HG03442 (cell line): ENCODE data around the gene PGR.

Experiments used
- ATAC-seq: cut with Tn5 transposase; IDR thresholded peaks from one replicate; pipeline ENCODE4 v1.9.1; 2021; ENCODE audit warnings: mild to moderate bottlenecking, moderate library complexity; ENCODE audit not compliant: unreplicated experiment

Gene PGR

DNA sequence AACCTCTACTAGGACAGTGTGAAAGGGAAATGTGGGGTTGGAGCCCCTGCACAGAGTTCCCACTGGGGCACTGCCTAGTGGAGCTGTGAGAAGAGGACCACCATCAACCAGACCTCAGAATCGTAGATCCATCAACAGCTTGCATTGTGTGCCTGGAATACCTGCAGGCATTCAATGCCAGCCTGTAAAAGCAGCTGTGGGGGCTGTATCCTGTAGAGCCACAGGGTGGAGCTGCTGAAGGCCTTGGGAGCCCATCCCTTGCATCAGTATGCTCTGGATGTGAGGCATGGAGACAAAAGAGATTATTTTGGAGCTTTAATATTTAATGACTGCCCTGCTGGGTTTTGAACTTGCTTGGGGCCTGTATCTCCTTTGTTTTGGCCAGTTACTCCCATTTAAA, 46.3 kb downstream of the PGR start:
- no peak for ATAC-seq

- ATAC-seq: no peak
These were observed 46.8 kb downstream of the PGR start for GRCh38 chr11:101082813-101083212.

- no peak for ATAC-seq
These were observed 65.9 kb downstream of the PGR start for GRCh38 chr11:101063706-101064105.

GRCh38 chr11:101061606-101062005, 68.0 kb downstream of the PGR start:
- ATAC-seq: no peak

GRCh38 chr11:101059331-101059730, 70.3 kb downstream of the PGR start:
- ATAC-seq: no peak

DNA sequence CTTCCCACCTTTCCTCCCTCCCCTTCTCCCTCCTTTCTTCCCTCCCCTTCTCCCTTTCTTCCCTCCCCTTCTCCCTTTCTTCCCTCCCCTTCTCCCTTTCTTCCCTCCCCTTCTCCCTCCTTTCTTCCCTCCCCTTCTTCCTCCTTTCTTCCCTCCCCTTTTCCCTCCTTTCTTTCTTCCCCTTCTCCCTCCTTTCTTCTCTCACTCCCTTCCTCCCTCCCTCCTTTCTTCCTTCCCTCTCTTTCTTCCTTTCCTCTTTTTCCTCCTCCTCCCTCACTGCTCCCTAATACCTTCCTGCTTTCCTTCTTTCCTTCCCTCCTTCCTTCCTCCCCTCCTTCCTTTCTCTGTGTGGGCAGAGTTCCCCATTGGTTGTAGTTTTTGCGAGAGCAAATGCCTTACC, 76.1 kb downstream of the PGR start:
- ATAC-seq: no peak

- ATAC-seq: no peak
These were observed 77.9 kb downstream of the PGR start for GRCh38 chr11:101051677-101052076.

GRCh38 chr11:101049813-101050212, 79.8 kb downstream of the PGR start:
- no peak for ATAC-seq

DNA sequence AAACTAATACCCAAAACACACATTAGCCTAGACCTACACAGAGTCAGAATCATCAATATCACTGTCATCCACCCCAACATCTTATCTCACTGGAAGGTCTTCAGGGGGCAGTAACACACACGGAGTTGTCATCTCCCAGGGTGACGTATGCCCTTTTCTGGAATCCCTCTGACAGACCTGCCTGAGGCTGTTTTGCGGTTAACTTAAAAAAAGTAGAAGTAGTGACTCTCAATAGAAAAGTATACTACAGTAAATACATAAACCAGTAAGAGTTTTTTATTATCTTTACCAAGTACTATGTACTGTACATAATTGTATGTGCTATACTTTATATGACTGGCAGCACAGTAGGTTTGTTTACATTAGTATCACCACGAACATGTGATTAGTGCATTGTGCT, 80.5 kb downstream of the PGR start:
- no peak for ATAC-seq

- no peak for ATAC-seq
These were observed 81.1 kb downstream of the PGR start for GRCh38 chr11:101048479-101048878.

- ATAC-seq: no peak
These were observed 82.7 kb downstream of the PGR start for GRCh38 chr11:101046947-101047346.

- no peak for ATAC-seq
These were observed 84.2 kb downstream of the PGR start for GRCh38 chr11:101045415-101045814.

GRCh38 chr11:101043940-101044339, 85.7 kb downstream of the PGR start:
- ATAC-seq: no peak

DNA sequence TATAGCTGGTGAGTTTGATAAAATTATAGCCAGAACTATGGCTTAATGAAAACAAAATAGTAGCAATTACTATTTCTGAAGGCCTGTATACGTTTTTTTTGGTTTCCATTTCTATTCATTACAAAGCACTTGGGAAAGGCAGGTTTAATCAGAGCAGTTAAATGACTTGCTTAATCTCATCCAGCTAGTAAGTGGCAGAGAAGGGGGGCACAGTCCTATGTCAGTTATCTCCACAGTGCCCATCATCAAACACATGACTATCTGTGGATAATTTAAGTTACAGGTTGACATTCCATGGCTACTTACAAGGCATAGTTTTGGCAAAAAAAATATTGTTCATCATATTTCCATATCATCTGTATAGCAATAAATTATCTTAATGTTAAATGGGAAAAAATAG, 93.7 kb downstream of the PGR start:
- no peak for ATAC-seq

- ATAC-seq: no peak
These were observed 95.5 kb downstream of the PGR start for GRCh38 chr11:101034076-101034475.

DNA sequence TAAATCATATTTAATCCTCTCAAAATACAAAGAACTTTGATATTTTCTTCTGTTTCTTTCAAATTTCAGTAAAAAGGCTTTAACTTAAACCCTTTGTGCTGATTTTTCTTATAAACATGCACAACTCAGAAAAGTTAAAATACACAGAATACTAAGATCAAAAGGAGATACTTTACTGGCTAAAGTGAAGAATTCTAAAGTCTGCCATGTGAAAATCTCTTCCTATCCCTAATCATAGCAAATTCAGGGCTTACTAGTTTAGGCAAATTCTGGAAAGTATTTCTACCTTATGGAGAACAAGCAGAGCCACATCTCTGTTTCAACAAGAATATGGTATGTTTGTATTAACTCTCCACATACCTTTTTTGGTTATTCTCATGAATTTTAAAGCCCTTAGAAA, 96.6 kb downstream of the PGR start:
- ATAC-seq: no peak

DNA sequence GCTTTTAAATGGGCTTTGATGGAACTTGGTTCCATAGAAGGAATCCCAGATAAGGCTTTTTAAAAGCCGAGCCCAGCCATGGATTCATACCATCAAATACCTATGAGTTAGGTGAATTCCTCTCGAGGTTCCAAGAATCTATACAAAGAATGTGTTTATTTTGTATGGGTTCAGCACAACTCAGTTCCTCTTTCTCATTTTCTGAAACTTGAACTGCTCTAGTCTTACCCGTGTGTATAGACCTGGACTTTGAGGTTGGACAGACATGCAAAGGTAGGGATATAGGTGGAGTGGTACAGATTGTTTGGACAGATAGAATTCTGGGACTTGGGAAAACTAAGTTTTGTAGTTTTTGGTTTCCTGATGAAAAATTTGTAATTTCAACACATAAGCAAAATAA, 97.9 kb downstream of the PGR start:
- ATAC-seq: no peak

GRCh38 chr11:101030692-101031091, 98.9 kb downstream of the PGR start:
- peak; percentile 52 for ATAC-seq

GRCh38 chr11:101030015-101030414, 99.6 kb downstream of the PGR start:
- no peak for ATAC-seq

GRCh38 chr11:101028644-101029043, 101.0 kb downstream of the PGR start:
- ATAC-seq: no peak

- no peak for ATAC-seq
These were observed 107.4 kb downstream of the PGR start for GRCh38 chr11:101022256-101022655.

- ATAC-seq: no peak
These were observed 109.7 kb downstream of the PGR start for GRCh38 chr11:101019870-101020269.

DNA sequence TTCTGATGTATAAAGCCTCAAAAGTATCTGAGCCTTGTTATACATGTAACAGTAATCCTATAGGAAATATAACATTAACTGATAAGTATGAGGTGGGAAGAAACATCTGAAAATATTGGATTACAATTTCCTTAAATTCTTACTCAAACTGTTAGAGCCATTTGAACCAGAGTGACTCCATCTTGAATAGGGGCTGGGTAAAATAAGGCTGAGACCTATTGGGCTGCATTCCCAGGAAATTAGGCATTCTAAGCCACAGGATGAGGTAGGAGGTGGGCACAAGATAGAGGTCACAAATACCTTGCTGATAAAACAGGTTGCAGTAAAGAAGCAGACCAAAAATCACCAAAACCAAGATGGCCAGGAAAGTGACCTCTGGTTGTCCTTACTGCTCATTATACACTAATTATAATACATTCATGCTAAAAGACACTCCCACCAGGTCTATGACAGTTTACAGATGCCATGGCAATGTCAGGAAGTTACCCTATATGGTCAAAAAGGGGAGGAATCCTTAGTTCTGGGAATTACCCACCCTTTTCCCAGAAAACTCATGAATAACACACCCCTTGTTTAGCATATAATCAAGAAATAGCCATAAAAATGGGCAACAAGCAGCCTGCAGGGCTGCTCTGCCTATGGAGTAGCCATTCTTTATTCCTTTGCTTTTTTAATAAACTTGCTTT, 114.9 kb downstream of the PGR start:
- ATAC-seq: no peak
